ENCODE data around the gene FADS6.
A peak's percentile ranks its signal among the peaks of the same experiment; 100 is the strongest.

The FADS6 gene

DNA sequence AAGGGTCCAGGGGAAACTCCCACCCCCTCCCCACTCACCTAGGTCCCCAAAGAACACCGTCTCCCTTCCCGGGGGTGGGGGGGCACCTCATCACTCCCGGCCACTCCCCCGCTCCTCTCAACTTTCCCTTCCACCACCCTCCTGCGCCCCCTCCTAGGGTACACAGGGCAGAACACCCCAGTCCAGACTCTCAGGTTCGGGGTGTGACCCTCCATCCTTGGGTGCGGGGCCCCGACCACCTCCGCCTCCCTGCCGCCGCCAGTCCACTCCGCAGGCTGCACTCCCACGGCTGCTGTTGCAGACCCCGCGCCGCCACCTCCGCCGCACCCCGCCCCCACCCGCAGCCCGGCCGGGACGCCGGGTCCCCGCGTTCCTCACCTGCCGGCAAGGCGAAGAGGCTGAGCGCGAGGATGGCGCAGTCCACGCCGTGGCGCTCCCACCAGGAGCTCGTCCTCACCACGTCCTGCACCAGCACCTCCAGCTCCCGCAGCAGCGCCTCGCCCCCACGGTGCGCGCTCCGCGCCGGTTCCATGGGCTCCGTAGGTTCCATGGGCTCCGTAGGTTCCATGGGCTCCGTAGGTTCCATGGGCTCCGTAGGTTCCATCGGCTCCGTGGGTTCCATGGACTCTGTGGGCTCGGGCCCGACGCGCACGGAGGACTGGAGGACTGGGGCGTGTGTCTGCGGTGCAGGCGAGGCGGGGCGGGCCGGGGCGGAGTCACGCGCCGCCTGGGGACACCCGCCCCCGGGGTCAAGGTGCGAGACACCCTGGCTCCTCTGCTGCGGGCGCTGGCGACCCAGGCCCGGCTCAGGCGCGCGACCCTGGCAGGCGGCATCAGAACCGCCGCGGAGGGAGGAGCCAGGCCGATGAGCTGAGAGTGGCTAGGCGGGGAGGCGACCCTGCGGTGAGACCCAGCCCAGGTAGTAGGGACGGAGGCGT is at the start of gene FADS6:
Gene FADS6 (minus strand): TSS at position 660 of the 938 bp plus-strand sequence. CDS start 38 bp downstream, at position 622.
- peak; percentile 15 for DNase-seq

- DNase-seq, result no peak
Observed at GRCh38 chr17:74941128-74941725, 47.8 kb upstream of the FADS6 start.

DNA sequence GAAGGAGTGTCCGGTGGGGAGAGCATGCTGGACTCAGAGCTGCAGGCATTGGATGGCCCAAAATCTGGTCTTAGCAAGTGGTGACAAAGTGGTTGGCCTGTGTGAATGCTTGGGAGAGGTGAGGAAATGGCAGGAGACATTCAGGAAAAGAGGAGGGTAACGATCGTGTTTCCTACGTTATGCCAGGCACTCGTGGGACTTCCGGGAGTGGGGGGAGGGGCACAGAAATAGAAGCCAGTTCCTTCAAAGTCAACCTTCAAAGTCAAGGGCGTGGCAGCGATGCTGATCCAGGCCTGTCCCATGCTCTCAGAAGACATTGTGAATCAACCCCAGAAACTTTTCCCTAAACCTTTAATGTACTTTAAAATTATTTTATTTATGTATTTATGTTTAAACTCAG is 46.1 kb upstream of the FADS6 start:
- DNase-seq, result no peak

DNA sequence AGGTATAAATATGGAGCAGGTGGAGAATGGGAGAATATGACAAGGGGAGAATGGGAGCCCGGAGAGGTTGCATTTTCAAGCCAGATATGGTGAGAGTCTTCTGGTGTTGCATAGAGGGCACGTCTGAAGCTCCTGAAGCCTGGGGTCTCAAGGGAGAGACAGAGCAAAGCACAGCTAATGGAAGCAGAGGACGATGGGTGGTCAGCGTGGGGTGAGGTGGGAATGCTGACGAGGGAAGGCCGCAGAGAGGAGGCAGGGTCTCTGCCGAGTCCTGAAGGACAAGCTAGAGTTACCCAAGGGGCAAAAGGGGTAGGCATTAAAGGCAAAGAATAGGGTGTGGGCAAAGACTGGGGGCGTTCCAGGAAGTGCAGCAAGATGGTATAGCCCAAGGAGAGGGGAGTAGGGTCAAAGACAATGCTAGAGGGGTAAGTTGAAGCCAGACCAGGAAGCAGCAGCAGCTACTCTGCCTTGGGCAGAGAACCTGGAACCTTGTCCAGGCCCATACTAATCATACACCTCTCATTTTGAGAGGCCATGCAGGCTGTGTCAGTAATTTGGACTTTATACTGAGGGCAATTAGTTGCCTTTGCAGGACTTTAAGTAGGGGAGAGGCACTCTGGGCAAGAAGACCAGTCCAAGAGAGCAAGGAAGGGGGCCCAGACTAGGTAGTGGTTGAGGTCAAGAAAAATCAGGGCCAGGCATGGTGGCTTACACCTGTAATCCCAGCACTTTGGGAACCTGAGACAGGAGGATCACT is 44.9 kb upstream of the FADS6 start:
- no peak for DNase-seq

DNA sequence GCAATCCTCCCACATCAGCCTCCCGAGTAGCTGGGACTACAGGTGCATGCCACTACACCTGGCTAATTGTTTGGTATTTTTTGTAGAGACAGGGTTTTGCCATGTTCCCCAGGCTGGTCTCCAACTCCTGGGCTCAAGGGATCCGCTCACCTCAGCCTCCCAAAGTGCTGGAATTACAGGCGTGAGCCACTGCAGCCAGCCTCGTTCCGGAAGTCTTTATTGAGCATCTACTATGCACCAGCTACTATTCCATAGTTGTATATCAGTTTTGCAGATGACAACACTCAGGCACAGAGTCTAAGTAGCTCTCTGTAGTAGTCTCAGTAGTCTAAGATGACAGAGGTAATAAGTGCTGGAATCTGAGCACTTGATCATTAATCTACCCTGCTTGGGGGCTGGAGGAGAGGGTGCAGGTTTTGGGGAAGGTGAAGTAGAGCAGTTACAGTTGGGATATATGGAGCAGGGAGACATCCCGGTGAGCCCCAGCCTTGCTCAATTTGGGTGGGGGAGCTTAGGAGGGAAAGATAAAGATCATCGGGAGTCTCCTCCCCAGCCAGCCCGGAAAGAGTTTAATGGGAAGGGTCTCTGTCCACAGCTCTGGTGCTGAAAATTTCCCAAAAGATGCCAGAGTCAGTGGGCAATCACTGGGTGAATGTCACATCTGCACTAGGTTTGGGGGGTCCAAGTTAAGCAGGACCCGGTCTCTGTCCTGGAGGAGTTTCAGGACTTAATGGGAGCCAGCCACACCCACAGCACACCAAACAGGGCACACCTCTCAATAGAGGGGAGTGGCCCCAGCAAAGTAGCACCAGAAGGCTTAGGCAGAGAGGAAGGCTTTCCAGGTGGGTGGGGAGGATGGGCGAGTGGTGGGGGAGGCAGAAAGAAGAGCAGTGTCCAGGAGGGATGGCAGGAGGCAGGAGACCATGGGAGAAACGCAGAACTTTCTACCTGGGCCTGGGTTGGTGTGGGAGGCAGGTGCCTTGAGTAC is 43.9 kb upstream of the FADS6 start:
- DNase-seq, result no peak

- no peak for DNase-seq
Observed at GRCh38 chr17:74936470-74936799, 43.0 kb upstream of the FADS6 start.

- DNase-seq, result no peak
Observed at GRCh38 chr17:74935585-74936469, 42.4 kb upstream of the FADS6 start, which contains the start of gene OTOP3. TSS of gene OTOP3 (plus strand) at chr17:74935898. CDS start at chr17:74935922, 24 bp downstream.

DNA sequence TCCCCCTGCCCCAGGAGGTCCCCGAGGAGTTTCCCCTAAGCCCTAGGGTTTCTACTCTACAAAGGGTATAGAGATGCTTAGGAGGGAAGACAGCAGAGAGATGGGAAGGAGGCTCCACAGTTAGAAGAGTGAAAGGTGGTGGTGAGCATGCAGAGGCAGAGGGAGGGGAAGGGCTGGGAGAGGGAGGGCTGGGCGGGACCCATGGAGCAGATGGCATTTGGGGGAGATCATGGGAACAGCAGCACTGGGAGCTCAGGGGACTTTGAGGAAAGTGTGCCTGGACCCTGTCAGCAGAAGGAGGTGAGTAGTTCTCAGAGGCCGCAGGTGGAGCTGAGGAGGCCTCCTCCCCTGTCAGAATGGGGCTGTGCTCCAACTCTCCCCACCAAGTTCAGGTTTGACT is 41.6 kb upstream of the FADS6 start:
- no peak for DNase-seq

GRCh38 chr17:74930535-74931036 is 37.2 kb upstream of the FADS6 start:
- DNase-seq, result no peak

GRCh38 chr17:74928786-74929185 is 35.4 kb upstream of the FADS6 start:
- no peak for DNase-seq

DNA sequence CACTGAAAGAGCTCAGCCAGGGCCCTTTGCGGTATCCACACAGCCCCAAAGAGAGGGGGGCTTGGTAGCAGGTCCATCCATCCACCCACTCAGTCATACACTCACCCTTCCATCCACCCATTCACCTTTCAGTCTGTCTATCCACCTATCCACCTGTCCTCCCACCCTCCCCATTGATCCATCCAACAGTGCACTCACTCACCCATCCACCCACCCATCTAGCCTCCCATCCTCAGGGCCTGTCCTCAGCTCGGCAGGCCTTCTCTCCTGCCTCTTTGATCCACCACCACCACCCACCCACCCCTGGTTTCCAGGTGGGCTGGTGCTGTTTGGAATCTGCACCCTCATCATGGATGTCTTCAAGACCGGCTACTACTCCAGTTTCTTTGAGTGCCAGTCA is 31.8 kb upstream of the FADS6 start:
- DNase-seq, result no peak

DNA sequence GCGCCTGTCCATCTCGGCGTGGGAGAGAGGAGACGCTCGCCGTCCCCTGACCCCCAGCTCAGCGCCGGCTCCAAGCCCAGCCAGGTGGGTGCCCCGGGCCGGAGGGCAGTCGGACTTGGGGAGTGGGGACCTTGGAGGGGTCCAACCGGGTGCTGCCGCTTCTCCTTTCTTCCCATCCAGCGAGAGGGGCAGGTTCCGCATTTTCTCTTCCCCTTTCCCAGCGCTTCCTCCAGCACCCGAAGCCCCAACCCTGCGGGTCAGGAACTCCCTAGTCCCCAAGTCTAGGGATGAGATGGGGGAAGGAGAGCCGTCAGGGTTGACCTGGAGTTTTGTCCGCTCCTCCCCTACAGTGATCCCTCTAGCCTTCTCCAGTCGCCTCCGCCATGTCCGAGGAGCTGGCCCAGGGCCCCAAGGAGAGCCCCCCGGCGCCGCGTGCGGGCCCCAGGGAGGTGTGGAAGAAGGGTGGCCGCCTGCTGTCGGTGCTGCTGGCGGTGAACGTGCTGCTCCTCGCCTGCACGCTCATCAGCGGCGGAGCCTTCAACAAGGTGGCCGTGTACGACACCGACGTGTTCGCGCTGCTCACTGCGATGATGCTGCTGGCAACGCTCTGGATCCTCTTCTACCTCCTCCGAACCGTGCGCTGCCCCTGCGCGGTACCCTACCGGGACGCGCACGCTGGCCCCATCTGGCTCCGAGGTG is 31.0 kb upstream of the FADS6 start, which contains the start of gene OTOP2:
Gene OTOP2 (plus strand): TSS at position 24 of the 699 bp plus-strand sequence. CDS start 360 bp downstream, at position 384.
- DNase-seq, result peak; percentile 21

DNA sequence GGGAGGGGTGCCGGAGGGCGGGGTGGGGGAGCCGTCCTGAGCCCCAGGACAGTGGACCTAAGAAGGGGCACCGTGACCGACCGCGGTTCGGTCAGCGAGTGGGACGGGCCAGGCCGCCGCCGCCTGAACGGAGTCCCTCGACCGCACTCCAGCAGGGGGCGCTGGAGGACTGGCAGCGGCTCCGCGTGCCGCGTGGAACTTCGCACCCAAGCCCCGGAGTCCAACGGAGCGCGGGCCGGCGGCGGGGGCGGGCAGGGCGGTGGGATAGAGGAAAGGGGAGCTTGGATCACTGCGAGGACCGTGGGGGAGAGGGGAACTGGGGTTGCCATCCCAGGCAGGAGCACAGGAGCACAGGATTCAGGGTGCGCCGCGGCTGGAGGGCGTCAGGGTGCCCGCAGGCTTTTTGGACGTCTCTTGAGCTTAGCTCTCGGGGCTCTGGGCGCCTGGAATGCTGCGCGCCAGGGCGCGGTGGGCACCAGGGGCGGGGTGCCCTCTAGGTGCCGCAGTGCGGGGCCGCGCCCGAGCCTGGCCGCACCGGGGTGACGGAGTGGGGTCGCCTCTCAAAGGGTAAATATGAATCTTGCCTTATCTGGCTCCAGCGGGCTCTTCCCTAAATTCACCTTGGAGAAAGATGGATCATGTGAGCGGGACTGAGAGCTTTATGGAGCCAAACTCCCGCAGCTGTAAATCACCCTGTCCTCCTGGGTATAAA is 30.3 kb upstream of the FADS6 start:
- DNase-seq, result peak; percentile 78

- DNase-seq, result no peak
Observed at GRCh38 chr17:74922694-74923537, 29.5 kb upstream of the FADS6 start, which contains the start of gene USH1G. TSS of gene USH1G (minus strand) at chr17:74923255. CDS start at chr17:74923073, 182 bp downstream.

- no peak for DNase-seq
Observed at GRCh38 chr17:74922172-74922571, 28.7 kb upstream of the FADS6 start.

DNA sequence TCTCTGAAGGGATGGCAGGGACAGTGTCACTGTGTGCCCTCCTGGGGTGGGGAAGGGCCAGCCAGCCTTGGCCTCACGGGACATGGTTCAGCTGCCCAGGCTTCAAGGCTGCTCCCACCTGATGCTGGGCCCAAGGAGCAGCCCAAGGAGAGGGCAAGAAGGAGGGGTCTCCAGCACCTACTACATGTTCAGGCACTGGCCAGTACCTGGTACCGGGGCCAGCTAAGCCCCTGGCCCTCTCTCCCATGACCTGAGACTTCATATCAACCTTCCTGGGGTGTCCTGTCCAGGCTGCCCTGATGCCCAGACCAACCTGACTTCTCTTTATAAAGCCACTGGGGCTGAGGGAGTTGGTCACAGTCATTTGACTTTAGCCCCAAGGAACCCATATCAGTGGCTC is 28.3 kb upstream of the FADS6 start:
- no peak for DNase-seq

GRCh38 chr17:74921026-74921681 is 27.7 kb upstream of the FADS6 start:
- DNase-seq, result no peak

- no peak for DNase-seq
Observed at GRCh38 chr17:74920642-74921025, 27.2 kb upstream of the FADS6 start.
